ENCODE data around the gene CAMTA1.

The CAMTA1 gene

DNA sequence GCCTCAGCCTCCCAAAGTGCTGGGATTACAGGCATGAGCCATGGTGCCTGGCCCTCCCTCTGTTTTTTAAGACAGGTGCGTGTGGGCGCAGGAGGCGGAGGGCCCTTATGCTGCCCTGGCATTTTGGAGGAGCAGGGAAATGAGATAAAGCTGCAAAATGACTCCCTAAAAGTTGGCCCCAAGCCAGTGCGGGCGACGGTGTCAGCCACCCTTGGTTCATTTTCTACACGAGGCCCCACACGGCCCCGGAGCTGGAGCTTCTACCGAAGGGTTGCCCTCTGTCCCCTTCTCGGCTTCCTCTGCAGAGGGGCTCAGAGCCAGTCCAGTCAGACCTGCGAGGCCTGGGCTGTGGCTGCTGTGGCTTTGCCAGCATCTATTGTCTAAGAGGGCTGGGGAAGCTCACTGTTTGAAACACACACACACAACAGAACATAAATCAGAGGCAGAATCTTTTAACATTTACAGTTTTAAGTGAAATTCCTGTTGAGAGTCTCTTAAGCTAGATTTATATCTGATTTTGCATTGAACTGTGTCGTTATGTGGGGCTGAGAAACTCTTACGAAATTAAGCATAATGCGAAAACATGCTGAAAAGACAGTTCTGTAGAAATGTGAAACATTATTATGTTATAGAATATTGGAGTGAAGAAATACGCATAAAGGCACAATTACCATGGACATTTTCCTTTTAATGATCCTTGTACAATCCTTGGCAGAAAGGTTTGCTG lies 255.9 kb downstream of the CAMTA1 start:
- no peak for DNase-seq (ENCODE audit: low read depth)

DNA sequence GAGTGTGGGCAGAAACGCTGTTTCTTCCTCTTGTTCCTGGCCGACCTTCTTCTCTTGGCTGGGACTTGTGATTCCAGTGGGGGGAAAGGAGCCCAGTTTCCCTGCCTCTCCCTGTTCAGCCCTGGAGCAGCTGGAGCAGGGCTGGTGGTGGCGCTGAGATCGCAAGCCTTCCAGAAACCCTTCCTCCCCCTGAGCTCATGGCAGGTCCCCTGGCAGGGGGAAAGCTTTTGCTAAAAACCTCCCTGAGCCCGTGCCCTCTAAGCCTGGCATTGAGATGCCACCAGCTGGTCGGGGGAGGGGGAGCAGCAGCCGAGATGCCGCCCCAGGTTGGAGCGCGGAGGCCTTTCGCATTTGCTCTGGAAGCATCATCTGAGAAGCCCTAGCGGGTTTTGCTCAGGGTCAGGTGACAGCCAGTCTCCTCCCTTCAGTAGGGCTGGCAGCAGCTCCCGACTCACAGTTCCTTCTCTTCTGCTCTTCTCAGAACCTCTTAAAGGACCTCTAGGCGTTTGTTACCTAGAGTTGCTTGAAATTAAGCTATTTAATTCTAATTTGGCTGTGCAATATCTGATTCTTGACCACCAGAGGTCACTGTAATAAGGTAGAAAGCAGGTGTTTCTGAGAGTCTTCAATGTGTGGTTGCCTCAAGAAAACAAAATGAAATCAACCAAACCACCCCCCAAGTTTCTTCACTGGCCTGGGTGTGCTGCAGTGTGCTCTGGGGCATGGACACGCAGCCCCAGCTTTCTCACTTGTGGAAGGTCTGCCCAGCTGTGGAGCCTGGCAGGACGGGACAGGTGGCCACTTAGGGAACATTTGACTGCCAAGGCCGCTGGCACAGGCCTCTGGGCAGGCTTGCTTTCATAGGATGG lies 257.3 kb downstream of the CAMTA1 start:
- no peak for DNase-seq (ENCODE audit: low read depth)

DNA sequence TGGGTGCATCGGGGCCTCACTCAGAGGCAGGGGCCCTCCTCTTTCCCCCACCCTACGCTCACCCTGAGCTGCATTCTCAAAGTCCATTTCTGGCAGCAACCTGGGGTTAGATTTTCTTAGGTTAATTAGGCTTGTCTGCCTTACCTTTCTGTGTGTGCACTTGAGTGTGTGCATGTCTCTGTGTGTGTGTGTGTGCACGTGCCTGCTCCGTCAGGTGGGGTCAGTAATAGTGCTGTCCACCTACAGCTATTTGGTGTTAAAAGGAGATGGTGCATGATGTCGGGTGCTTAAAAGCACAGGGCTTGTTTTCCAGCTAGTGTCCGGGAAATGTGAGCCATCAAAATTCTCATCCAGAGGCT lies 257.9 kb downstream of the CAMTA1 start:
- no peak for DNase-seq (ENCODE audit: low read depth)

DNA sequence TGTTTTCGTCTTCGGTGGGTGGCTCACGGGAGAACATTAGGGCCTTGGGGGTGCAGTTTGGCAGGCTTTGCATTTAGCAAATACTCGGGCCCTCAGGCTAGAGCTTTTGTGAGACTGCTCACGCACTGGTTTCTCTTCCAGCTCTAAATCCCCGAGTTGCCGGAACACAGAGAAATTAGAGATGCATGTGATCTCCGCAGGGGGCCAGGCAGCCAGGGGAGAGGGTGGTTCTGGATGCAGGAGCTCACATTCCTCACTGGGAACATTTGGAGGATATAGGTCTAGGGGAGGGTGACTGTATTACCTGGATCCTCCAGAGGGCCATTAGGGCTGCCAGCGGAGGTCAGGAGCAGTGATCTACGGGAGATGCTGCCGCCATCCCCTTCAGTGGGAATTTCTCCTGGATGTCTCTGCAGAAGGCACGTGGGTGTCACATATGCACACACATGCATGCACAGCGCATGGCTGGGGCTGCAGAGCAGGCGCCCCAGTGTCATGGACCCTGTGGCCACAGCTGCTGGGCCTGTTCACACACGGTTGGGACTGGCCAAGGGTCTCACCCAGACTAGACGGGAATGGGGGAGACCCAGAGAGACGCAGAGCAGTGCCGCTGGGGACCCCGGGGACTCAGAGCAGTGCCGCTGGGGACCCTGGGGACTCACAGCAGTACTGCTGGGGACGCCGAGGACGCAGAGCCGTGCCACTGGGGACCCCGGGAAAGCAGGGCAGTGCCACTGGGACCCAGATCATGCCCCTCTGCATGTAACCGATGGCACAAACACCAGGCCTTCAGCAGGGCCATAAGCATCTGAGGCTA lies 258.7 kb downstream of the CAMTA1 start:
- no peak for DNase-seq (ENCODE audit: low read depth)

DNA sequence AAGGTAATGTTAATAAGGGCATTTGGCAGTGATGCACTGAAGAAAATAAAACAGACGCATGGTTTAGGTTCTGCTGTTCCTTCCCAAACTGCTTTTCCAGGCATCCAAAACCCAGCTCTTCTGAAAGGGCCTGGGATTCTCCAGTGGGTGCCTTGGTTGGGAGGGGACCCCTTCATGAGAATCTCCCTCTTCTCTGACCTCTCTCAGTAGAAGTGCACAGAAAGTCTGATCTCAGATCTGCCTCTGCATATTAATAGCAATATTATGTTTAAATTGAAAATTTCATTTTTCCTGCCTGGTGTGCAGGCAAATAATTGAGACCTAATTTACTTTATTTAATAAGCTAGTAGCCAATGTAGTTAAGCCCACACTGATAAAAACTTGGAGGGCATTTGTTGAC lies 260.6 kb downstream of the CAMTA1 start:
- DNase-seq (ENCODE audit: low read depth) = no peak

DNA sequence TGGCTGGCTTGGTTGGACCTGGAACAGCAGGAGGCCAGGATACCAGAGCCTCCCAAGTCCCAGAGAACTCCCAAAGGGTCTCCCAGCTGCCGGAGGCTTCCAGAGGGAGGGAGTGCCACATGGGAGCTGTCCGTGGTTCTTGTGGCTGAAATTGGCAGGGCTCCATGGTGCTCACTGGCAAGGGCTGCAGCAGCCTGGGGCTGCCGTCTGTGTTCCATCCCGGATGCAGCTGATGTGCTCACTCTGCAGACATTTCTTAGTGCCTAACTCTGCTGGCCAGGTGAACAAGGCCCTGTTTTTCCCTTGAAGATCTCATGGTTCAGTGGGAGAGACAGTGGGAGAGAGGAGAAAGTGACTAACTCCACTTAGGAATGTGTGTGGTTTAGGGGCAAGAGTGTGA lies 261.1 kb downstream of the CAMTA1 start:
- DNase-seq (ENCODE audit: low read depth) = no peak

DNA sequence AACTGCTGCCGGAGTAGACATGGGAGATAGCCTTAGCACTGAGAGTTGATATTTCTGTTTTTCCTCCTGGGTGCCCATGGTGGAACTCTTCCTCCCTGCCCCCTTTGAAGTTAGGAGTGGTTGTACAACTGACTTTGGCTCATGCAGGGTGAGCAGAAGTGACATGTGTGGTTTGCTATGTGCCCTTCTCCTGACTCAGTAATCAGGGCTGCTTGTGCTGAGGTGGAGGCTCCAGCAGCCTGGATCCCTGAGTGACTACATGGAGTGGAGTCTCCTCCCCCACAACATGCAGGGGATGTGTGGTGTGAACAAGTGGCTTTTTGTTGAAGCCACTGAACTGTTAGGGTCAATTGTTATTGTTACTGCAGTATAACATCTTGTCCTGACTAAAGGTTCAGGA lies 261.6 kb downstream of the CAMTA1 start:
- DNase-seq (ENCODE audit: low read depth) = no peak

DNA sequence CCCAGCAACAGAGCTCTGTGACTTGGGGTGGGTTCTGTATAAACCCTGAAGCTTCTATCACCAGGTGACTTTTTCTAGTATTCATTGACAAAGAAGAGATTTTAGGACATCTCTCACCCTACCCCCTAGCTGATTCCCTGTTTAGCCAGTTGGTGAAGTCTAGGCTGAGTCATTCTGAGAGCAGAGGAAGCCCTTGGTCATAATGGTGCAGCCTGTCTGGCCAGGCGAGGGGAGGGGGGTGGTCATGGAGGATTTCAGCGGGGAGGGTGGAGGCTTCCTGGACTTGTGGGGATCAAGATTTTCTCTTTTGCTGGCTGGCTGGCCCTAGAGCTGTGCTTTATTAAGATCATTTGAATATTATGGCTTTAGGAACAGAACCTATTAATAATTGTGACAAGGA lies 262.6 kb downstream of the CAMTA1 start:
- no peak for DNase-seq (ENCODE audit: low read depth)

DNA sequence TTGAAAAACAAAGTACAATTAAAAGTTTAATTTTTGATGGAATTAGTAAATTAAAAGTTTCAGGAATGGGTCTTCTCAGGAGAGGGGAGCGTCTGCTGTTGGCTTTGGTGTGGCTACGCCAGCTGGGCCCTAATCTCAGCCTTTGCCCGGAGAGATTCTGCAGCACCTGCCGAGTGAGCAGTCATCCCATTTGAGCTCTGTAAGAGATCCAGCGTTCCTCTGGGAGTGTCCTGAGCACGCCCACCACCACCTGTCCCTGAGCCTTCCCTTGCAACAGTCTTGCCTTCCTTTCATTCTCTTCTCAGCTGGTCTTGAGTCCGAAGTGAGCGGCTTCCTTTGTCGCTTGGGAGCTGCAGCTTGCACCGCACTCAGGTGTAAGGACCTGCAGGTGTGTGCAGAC lies 263.1 kb downstream of the CAMTA1 start:
- DNase-seq (ENCODE audit: low read depth) = no peak

DNA sequence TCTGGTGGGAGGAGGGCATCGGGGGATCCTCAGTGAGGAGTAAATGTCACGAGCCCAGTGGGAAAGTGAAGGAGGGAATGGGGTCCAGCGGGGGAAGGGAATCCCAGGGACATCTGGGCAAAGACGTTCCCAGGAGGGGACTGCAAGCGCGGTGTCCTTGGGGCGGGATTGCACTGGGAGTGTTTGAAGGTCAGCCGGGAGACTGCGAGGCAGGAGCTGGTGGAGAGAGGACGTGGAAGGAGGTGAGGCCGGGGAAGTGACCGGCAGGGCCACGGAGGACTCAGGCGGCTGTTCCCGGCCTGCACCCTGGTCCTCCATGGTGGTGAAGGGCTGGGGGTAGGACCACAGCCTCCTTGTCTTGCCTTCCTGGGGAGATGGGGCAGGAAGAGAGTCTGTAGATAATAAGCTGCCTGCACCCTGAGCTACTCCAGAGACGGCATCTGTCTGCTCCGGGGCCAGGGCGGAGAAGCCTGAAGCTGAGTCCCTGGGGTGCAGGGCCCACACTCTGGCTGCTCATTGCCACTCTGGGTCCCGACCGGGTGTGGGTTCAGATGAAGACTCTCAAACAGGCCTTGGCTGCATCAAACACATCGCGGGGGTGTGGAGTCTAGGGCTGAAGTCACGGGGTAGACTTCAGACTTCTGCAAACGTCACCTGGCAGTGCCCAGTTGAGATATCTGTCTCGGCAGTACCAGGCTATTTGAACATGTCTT lies 264.8 kb downstream of the CAMTA1 start:
- DNase-seq (ENCODE audit: low read depth) = no peak

DNA sequence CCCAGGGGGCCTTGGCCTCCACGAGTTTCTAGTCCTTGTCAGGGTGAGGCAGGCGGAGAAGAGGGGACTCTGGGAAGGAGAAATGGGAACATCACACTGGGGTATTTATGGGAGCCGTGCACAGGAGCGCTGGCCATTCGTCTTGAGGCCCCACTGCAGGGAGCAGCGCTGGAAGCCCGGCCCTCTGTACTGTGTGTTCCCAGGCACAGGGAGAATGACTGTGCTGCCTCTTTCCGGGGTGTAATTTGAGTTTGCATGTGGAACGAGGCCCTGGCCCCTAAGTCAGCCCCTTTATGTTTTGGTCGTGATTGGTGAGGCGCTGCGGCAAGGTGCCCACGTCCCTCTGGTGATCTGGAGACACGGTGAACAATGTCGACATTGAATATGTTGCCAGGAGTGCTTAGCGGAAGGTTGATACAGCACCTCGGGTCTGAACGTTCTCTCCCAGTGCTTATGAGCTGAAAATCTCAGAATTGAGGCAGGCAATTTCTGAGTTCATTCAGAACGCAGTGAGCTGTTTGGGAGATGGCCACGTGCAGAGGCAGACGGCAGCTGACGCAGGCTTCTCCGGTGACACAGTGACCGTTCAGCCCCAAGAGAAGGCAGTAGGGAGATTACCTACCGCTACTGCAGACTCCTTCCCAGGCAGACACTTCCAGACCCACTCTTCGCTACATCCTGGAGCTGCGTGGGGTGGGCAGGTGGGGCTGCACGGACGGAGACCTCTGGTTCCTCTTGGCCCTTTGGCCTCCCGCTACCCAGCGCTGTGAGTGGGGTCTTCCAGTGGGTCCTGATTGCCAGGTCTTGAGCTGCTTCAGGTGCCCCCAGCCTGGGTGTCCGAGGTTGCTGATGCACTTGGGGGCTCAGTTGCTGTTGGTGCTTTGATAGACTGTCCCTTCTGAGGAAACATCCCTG lies 265.8 kb downstream of the CAMTA1 start:
- DNase-seq (ENCODE audit: low read depth) = no peak

DNA sequence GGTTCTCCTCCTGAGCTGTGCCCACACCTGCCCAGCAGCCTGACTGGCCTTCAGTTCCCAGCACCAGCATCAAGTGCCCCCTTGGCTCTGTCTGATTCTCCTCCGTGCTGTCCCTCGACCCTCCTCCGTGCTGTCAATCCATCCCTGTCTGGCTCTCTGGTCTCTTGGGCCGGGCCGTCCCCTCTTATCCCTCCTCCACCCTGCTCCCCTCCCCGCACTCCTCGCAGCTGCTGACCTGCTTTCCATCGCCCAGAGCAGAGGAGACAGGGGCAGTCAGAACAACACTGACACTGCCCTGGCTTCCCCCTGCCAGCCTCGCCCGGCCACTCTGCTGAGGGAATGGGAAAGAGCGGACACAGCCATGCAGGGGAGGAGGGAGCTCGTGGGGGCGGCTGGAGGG lies 267.4 kb downstream of the CAMTA1 start:
- no peak for DNase-seq (ENCODE audit: low read depth)

DNA sequence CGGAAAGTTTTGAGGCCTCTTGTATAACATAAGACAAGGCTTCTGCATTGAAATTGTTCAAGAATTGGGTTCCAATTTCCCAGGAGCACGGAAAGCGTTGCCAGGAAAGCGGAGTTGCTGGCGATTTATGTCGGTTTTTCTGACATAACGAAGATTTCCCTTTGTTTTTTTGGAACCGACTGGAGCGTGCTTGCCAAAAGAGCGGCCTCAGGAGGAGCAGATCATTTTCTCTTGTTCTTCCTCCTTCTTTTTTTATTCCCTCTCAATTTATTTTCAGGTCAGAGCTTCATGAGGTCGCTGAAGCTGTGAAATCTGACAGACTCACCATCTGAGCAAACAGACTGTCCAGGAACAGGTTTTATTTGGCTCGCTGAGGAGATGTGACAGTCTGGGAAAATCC lies 275.5 kb downstream of the CAMTA1 start:
- no peak for DNase-seq (ENCODE audit: low read depth)

DNA sequence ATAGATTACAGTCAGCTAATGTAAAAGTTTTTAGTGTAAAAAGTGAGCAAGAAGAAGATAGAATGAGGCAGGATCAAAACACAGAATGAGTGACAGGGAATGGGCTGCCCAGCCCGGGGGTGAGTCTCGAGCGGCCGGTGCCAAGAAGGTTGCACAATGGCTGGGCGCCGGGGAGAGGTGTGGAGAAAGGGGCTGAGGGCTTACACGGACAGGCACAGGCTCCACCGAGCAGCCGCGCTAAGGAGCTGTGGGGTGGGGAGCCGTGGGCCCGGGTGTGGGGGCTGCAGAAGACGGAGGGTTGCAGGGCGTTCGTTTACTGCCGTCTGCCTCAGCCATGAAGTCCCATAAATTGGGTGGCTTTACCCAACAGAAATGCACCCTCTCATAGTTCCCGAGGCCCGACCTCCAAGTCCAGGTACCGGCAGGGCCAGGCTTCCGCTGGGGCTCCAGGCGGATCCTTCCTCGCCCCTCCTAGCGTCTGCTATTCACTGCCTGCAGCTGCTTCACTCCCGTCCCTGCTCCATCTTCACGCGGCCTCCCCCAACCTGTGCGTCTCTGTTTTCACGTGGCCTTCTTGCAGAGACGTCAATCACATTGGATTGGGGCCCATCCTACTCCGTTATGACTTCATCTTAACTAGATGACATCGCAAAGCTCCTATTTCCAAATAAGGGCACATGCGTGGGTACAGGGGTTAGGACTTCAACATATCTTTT lies 277.2 kb downstream of the CAMTA1 start:
- no peak for DNase-seq (ENCODE audit: low read depth)

DNA sequence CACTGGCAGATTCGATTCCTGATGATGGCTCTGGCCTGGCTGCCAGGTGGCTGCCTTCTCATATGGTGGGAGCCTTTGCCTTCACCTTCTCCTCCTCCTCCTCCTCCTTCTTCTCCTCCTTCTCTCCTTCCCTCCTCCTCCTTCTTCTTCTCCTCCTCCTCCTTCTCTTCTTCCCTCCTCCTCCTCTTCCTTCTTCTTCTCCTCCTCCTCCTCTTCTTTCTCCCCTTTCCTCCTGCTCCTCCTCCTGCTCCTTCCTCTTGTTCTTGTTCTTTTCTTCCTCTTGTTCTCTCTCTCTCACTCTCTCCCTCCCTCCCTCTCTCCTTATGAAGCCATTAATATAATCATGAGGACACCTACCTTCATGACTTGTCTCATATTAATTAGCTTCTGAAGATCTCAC lies 278.7 kb downstream of the CAMTA1 start:
- DNase-seq (ENCODE audit: low read depth) = no peak

DNA sequence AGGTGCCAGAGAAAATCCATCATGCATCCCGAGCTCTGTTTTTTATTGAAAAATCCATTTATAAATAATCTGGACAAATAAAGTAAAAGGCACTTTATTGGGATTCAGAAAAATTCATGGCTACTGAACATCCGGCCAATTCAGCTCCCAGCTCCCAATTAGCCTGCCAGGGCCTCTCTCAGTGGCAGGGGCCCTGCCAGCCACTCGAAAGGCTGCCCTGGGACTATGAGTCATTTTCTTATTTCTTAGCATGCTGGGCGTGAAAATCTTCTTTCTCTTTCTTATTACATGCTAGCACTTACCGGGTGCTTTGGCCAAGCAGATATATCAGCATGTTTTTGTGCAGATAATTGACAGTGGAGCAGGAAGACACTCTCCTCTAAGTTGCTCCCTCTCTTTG lies 283.3 kb downstream of the CAMTA1 start:
- DNase-seq (ENCODE audit: low read depth) = no peak

DNA sequence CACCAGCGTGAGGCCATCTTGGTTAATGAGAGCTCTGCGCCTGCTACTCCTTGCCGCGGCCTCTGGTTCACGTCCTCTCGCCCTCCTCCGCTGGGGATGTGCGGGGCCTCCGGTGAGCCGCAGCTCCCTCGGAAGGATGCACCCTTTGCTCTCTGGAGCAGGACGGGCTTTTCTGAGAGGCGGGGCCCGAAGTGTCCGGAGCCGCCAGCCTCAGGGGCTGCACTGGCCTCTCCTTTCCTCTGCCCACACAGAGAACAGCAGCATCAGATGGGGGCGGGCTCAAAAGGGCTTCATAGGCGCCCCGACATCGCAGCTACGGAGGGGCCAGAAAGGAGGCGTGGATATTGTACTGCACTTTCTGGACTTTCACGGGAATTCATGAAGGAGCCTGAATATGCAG lies 284.7 kb downstream of the CAMTA1 start:
- no peak for DNase-seq (ENCODE audit: low read depth)

DNA sequence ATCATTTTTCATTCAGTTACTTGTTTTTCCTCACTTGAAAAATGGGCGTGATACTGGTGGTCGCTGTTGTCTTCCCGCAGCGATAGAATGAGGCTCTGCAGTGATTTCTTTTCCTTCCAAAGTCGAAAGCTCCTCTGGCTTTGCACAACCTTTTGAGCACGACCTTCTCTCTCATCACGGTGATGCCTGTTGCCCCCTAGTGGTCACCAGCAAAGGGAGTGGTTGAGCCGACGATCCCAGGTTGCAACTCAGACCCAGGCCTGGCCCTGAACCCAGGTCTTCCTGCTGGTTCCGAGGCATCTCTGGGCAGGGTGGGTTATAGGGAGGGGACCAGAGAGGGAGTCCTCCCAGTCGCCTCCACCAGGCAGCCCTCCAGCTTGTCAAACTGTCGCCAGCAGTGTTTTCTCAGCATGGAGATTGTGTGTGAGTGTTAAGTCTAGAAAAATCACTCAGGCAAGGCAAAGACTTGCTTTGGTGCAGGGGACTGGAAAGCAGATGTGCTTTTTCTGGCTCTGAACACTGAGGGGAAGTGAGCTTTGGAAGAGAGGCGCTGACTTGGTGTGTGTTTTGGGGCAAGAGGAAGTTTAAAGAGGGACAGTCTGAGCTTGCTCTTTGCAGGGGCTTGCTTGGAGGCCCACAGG lies 285.3 kb downstream of the CAMTA1 start:
- no peak for DNase-seq (ENCODE audit: low read depth)

DNA sequence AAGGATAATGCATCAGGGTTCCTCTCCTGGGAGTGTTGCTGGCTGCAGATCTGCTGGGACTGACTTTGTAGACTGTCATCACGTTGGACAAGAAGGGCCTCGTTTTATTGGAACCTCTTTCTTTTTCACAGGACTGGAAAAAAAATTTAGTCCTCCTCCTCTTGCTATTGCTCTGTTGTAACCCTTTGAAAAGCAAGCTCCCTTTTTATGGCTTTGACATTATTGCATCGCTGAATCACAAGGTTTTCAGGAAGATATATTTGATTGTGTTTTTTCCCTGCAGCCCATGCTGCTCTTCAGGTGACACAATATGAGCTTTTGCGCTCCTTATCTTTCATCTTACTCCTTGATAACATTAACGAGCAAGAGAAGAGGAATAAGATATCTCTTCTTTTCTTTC lies 290.9 kb downstream of the CAMTA1 start:
- no peak for DNase-seq (ENCODE audit: low read depth)

DNA sequence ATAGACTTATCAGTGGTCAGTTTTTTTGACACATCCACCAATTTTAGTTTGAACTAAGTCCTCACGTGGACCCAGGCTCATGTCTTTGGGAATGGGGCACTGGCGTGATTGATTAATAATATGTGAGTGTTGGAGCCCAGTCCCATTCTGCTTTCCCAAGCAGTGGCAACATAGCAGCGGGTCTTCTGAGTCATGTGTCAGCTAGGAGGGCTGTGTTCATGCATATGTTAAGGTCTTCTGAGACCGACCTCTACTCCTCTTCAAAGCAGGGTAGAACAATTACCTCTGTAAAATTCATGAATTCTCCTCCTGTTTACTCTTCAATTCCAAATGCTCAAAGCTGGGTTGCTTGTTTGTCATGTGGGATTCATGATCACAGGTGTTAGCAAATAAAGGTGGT lies 291.3 kb downstream of the CAMTA1 start:
- no peak for DNase-seq (ENCODE audit: low read depth)
